Activated CD8-positive, alpha-beta memory T cell treated with anti-CD3 and anti-CD28 coated beads, Interleukin-2, amount 50 U/mL, for 48 hours (primary cell): Measurements from ENCODE around the gene PKD2.

Experiments used
- DNase-seq: peaks from one replicate; pipeline ENCODE4 v3.0.0-alpha.2; 2020

Gene PKD2

DNA sequence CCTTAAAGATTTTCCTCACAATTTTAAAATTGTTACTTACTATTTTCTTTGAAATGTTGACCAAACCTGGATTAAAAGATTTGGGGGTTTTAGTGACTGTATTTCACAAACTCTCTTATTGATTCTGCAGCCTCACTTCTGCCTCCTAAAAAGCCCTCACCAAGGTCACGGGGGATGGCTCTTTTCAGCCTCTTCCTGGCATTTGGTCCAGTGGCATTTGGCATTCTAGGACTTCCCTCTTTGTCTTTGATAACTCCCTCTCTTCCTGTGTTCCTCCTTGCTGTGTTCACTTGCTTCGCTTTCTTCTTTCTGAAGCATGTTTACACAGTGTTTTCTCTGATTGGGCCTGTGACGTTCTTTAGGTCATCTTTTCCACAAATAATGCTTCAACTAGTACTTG lies 21.5 kb downstream of the PKD2 start:
- no peak for DNase-seq

DNA sequence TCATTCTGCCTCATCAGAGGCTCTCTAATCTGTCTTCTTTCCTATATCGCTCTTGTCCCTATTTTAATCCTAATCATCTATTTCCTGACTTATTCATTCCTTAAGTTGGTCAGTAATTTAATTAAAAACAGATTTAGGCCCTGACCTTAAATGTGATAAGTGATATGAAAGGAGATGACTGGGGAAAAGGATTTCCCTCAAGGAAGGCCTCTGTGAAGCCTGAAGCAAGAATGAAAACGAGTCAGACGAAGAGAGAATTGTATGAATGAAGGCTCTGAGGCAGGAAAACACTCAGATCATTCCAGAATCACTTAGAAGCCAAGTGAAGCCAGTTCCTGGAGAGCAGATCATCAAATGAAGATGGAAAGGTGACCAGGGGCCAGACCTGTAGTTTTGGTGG lies 22.1 kb downstream of the PKD2 start:
- no peak for DNase-seq

GRCh38 chr4:88030565-88031310 lies 23.3 kb downstream of the PKD2 start:
- DNase-seq, result no peak

GRCh38 chr4:88033309-88033708 lies 25.9 kb downstream of the PKD2 start:
- DNase-seq, result no peak

DNA sequence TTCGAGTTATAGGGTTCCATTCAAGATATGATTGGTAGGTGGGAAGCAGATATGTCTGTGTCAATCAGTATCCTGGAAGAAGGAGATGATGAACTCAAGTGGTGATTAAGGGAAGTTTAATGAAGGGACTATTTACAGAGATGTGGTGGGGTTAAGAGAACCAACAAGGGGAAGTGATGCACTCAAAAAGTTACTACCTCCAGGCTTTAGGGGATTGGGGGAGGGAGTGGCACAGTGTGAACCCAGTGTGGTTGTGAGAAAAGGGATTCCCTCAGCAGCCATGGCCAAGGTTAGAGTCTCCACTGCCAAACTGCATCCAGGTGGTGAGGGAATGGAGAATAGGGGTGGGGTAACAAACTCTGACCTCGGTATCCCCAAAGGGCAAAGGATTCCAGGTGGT lies 27.9 kb downstream of the PKD2 start:
- no peak for DNase-seq

DNA sequence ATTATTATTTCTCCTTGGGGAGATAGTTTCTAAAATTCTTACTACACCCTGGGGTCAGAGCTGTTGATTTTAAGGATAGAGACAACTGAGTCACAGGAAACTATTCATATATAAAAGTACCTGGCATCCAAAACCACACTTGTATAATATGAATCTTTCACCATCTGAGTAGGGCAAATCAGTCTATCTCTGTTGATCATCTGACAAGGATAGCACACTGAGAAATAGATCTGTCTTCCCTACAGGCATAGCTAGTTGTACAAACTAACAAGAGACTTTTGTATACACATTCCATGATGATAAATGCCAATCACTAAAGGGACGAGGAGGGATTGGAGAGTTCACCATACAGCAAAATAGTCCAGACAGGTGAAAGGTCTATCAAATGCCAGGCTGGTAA lies 30.0 kb downstream of the PKD2 start:
- DNase-seq, result no peak

DNA sequence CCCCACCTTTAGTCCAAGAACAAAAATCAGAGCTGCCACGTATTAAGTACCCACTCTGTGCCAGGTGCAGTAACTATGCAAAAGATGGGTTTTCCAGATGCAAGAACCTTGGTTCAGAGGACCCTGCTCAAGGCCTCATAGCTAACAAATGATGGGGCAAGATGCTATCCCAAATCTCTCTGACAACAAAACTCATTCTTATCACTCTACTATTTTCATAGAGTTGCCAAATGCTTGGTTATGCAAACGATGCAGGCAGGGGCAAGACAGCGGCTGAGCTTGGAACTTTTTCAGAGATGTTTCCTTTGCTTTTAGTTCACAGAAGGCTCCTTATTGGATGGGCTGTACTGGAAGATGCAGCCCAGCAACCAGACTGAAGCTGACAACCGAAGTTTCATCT lies 30.5 kb downstream of the PKD2 start:
- no peak for DNase-seq

DNA sequence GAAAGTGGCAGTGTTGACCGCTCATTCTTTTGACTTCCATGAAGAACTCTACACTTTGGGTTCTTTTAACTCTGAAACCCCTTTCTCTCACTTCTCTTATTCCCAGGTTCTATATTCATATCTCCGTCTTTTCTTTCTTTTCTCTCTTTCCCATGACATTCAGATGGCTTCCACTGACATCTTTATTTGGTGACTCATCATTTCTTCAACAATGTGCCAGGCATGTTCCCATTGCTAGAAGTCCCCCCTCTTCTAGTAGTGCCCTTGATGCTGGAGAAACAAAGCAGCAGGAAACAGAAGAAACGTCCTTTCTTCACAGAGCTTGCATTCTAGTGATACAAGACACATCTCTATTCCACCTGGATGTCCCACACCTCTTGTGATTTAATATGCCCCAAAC lies 33.3 kb downstream of the PKD2 start:
- DNase-seq, result no peak

- no peak for DNase-seq
Observed at GRCh38 chr4:88041626-88042025, 34.2 kb downstream of the PKD2 start.

- no peak for DNase-seq
Observed at GRCh38 chr4:88043001-88043400, 35.6 kb downstream of the PKD2 start.

- DNase-seq, result no peak
Observed at GRCh38 chr4:88043586-88044340, 36.3 kb downstream of the PKD2 start.

- DNase-seq, result no peak
Observed at GRCh38 chr4:88045021-88045420, 37.6 kb downstream of the PKD2 start.

DNA sequence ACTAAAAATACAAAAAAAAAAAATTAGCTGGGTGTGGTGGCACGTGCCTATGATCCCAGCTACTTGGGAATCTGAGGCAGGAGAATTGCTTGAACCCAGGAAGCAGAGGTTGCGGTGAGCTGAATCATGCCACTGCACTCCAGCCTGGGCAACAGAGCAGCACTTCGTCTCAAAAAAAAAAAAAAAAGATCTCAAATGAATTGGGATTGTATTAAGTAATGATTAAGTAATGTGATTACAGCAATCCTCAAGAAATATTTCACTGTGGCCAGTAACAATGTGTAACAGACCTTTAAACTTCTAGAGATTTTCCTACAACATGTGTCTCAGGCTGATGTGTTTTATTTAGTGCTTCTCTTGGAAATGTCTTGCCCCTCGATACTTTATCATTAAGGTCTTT lies 46.8 kb downstream of the PKD2 start:
- DNase-seq, result no peak

DNA sequence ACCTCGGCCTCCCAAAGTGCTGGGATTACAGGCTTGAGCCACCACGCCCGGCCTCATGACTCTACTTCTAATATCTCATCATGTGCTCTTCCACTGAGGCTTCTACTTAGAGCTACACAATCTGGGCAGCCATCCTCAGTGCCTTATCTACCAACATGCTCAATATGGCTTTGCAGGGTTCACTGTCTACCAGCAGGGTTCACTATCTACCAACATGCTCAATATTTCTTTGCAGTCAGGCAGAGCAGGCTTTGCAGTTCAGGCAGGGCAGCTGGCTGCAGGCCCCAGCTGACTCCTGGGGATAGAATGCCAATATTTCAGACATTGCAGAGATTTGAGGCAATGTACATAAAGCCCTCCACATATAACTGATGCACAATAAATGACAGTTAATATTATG lies 47.5 kb downstream of the PKD2 start:
- DNase-seq, result no peak

GRCh38 chr4:88058295-88058694 lies 50.9 kb downstream of the PKD2 start:
- DNase-seq, result no peak

GRCh38 chr4:88059766-88060165 lies 52.3 kb downstream of the PKD2 start:
- no peak for DNase-seq

DNA sequence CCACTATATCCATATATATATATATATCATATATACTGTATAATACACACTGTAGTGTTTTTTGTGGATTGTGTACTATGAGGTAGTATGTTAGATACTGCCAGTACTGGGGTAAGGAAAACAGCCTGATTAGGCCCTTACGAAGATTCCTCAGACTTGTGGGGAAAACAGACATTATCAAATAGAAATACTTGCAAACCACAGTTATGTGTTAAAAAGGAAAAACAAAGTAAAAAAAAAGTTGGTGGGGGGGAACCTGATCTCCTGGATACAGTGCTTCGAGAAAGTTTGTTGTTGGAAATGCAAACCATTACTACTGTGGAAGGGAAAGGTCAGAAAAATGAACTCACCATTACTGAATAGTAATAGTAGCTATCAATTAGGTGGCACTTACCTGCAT lies 53.0 kb downstream of the PKD2 start:
- no peak for DNase-seq

DNA sequence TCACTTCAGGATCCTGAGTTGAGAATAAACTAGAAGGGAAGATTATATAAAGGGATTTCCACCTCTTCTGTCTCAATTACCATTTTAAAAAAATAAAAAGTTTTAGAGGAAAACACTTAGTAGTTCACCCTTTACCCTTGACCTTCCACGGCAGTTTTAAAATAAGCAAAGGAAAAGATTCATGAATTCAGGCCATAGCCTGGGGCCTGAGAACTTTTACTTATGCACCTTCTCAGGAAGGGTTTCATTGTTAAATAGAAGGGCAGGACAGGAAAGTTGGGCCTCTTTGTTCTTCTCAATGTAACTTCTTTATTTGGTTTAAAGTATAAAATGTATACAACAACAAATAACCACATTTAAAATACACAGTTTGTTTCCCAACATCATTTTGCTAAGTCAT lies 54.9 kb downstream of the PKD2 start:
- no peak for DNase-seq

DNA sequence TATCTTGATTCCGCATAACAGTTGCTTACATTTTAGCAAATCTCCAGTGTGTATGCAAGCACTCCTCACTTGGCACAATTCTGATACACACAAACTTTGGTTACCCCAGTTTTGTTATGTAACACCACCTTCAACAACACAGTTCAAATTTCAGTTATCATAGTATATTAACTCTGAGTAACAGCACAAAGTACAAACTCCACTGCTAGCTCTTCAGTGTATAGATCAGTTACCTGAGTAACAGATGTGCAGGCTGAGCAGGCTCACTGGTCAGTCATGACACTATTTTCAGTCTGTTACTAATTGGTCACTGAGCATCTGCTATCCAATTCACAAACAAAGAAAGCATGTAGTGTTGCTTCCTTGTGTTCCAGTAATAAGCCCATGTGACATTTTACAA lies 55.4 kb downstream of the PKD2 start:
- DNase-seq, result no peak

- no peak for DNase-seq
Observed at GRCh38 chr4:88063634-88064296, 56.3 kb downstream of the PKD2 start.

- DNase-seq, result no peak
Observed at GRCh38 chr4:88064410-88064809, 57.0 kb downstream of the PKD2 start.

DNA sequence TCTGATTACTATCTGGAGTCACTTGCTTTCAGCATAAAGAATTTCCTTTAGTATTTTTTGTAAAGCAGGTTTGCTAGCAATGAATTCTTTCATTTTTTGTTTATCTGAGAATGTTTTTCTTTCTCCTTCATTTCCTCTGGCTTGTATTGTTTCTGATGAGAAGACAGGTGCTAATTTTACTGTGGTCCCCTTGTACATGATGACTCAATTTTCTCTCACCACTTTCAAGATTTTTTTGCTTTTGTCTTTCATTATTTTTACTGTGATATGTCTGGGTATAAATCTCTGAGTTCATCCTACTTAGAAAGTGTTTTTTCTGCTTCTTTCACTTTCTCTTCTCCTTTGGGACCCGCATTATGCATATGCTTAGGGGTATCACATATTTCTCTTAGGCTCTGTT lies 62.6 kb downstream of the PKD2 start:
- no peak for DNase-seq

GRCh38 chr4:88075336-88075735 lies 67.9 kb downstream of the PKD2 start:
- no peak for DNase-seq

- DNase-seq, result no peak
Observed at GRCh38 chr4:88077911-88078524, 70.6 kb downstream of the PKD2 start.
